Measurements from ENCODE around the gene VSTM5.
"Not testable (repeated sequence)": the region's sequence is repeated elsewhere in the genome, so short reads cannot be mapped to it uniquely, and the experiment has no call there.

Gene VSTM5

GRCh38 chr11:93870616-93871015 lies 20.2 kb upstream of the VSTM5 start:
- no peak for TF ChIP-seq CTCF (IDR thresholded peaks at IDR 0.05; ENCODE audit: low read depth, low read length)
- no peak for DNase-seq (ENCODE audit: extremely low read depth, low read depth)

- no peak for TF ChIP-seq CTCF (IDR thresholded peaks at IDR 0.05; ENCODE audit: low read depth, low read length)
- no peak for DNase-seq (ENCODE audit: extremely low read depth, low read depth)
Measured at GRCh38 chr11:93869830-93870229, 19.4 kb upstream of the VSTM5 start.

GRCh38 chr11:93868404-93868803 lies 18.0 kb upstream of the VSTM5 start:
- DNase-seq (ENCODE audit: extremely low read depth, low read depth) = not testable (repeated sequence)

- no peak for DNase-seq (ENCODE audit: extremely low read depth, low read depth)
- TF ChIP-seq CTCF (IDR thresholded peaks at IDR 0.05; ENCODE audit: low read depth, low read length) = no peak
Measured at GRCh38 chr11:93861808-93862207, 11.4 kb upstream of the VSTM5 start.

- DNase-seq (ENCODE audit: extremely low read depth, low read depth) = no peak
- no peak for TF ChIP-seq CTCF (IDR thresholded peaks at IDR 0.05; ENCODE audit: low read depth, low read length)
Measured at GRCh38 chr11:93858121-93858775, 7.8 kb upstream of the VSTM5 start.

- TF ChIP-seq CTCF (IDR thresholded peaks at IDR 0.05; ENCODE audit: low read depth, low read length) = no peak
- no peak for DNase-seq (ENCODE audit: extremely low read depth, low read depth)
Measured at GRCh38 chr11:93857413-93858120, 7.1 kb upstream of the VSTM5 start.

GRCh38 chr11:93852242-93852641 lies 1.8 kb upstream of the VSTM5 start:
- DNase-seq (ENCODE audit: extremely low read depth, low read depth) = no peak
- no peak for TF ChIP-seq CTCF (IDR thresholded peaks at IDR 0.05; ENCODE audit: low read depth, low read length)
